AG04450 (cell line): Measurements from ENCODE around the gene RANBP17. TPM values are rescaled to one million over a fixed set of nuclear protein-coding genes. Genes with fewer than 3 reads are reported as not detected.
"Not testable (repeated sequence)": the region's sequence is repeated elsewhere in the genome, so short reads cannot be mapped to it uniquely, and the experiment has no call there.

Experiments
- CTCF ChIA-PET: fragments of 300-600, 350-600 bp; formaldehyde crosslinking; extraction: SDS; loops from one replicate; lab custom pipeline; 2022; ENCODE audit warnings: antibody characterized with exemption, inconsistent platforms; lab: Charles Lee
- POLR2A ChIA-PET: fragments of 350-600 bp; formaldehyde crosslinking; extraction: SDS; loops from one replicate; lab custom pipeline; 2021; ENCODE audit warnings: antibody characterized with exemption, inconsistent platforms; lab: Yijun Ruan, JAX
- DNase-seq: peaks from one replicate; pipeline ENCODE4 v3.0.0-alpha.2; 2011; ENCODE audit warnings: low read depth, low spot score
- H3K27ac ChIP-seq: one replicate; pipeline ENCODE4 v1.5.1; 2012; ENCODE audit warnings: low read depth, low read length, control low read depth
- H3K27me3 ChIP-seq: one replicate; pipeline ENCODE4 v1.6.0; 2012; ENCODE audit warnings: low read length; ENCODE audit not compliant: control insufficient read depth, insufficient read depth
- H3K4me3 ChIP-seq: 2 replicates; pipeline ENCODE4 v1.5.1; 2011; ENCODE audit warnings: mild to moderate bottlenecking, low read depth, low read length, control low read depth
- H3K9me3 ChIP-seq: 2 replicates; pipeline ENCODE4 v1.5.1; 2012; ENCODE audit warnings: low read length; ENCODE audit not compliant: control insufficient read depth, insufficient read depth
- CTCF ChIP-seq: IDR thresholded peaks from 2 replicates; pipeline ENCODE4 v1.5.1; 2011; ENCODE audit warnings: low read depth, low read length, control low read depth, inconsistent platforms
- polyA plus RNA-seq: library from polyadenylated mRNA; depleted of rRNA; stranded (reverse); fragments of >200 nt; gene quantifications from 2 replicates; pipeline ENCODE4 v1.2.3, GENCODE V29; 2011

Gene RANBP17
- polyA plus RNA-seq, 1 experiment, result 11.6 TPM

DNA sequence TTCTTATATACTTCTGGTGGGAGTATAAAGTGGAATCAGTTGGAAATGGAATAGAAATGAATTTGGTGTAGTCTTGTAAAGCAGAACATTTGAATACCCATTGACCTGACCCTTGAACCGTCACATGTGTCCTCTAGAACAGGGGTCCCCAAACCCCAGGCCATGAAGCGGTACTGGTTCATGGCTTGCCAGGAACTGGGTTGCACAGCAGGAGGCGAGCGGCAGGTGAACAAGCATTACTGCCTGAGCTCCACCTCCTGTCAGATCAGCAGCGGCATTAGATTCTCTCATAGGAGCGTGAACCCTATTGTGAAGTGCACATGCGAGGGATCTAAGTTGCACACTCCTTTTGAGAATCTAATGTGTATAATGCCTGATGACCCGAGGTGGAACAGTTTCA is 80.0 kb downstream of the RANBP17 start:
- ChIA-PET POLR2A (no interaction called here), CTCF (no interaction called here)
- H3K27ac ChIP-seq, result no peak overlapping the region
- H3K27me3 ChIP-seq, result no peaks in the 10 kb centered on the region
- DNase-seq, result no peak
- H3K9me3 ChIP-seq, result 0 out of 2 replicates have a peak, but pooled peaks cover 3% of the 10 kb centered on the region
- no peak for TF ChIP-seq CTCF
- no peak overlapping the region for H3K4me3 ChIP-seq

DNA sequence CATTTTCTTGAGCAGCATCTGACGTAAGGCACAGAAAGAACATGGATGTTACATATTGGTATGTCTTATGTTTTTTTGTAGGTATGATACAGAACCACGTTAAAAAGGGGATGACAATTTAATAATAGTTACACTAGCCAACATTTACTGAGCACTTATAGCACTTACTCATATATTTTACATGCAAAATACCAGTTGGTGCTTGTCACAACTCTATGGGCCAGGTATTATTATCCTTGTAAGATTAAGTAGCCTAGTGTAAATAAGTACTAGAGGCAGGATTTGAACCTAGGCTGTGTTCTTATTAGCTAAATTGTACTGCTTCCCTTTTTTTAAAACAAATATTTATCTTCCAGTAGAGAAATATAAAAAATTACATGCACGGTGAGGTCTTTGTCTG is 83.5 kb downstream of the RANBP17 start:
- Histone ChIP-seq H3K27me3 (no peaks in the 10 kb centered on the region), H3K4me3 (no peak overlapping the region), H3K27ac (no peak overlapping the region), H3K9me3 (no peaks in the 10 kb centered on the region)
- no peak for TF ChIP-seq CTCF
- ChIA-PET CTCF (no interaction called here), POLR2A (no interaction called here)
- DNase-seq, result no peak

DNA sequence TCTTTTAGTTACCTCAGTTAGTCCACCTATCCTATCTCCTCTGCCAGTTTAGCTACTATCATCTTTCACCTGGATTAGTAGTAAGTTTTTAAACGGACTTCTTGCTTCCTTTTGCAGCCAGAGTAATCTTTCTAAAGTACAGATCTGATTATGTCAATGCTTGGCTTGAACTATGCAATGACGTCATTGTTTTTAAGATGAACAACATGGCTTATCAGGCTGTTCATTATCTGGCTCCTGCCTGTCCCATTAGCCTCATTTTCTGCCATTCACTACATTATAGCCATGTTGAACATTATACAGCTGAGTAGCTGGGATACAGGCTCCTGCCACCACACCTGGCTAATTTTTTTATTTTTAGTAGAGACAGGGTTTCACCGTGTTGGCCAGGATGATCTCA is 98.7 kb downstream of the RANBP17 start:
- POLR2A ChIA-PET, result no interaction called here
- H3K27me3 ChIP-seq, result no peaks in the 10 kb centered on the region
- no peak for DNase-seq
- CTCF ChIA-PET, result no interaction called here
- H3K27ac ChIP-seq, result no peak overlapping the region
- no peak overlapping the region for H3K4me3 ChIP-seq
- TF ChIP-seq CTCF, result no peak
- no peaks in the 10 kb centered on the region for H3K9me3 ChIP-seq

GRCh38 chr5:170963521-170963920 is 101.7 kb downstream of the RANBP17 start:
- Histone ChIP-seq H3K27me3 (no peaks in the 10 kb centered on the region), H3K4me3 (no peak overlapping the region), H3K9me3 (no peaks in the 10 kb centered on the region), H3K27ac (no peak overlapping the region)
- ChIA-PET CTCF (no interaction called here), POLR2A (interaction anchor here (0.7 kb wide), 1 partner anchor 191 kb away, joined by 3 read pairs; no protein-coding TSS in a partner anchor)
- DNase-seq, result no peak
- no peak for TF ChIP-seq CTCF

DNA sequence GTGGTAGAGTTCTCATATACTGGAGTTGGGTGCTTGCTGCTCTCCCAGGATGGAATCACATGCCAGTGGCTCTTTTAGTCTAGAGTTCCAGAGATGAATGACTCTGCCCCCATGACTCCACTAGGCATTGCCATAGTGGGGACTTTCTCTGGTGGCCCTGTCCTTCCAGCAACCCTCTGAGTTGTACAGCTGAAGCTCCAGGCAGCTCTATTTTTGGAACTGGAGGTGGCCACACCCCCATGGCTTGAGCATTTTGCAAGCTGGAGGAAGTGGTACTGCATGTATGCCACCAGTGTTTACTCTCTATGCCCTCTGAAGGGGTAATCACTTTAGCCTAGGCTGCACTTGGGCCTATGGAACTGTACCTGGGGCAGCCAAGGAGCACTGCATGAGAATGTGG is 112.6 kb downstream of the RANBP17 start:
- H3K27me3 ChIP-seq, result no peaks in the 10 kb centered on the region
- no peak for DNase-seq
- ChIA-PET POLR2A (no interaction called here), CTCF (no interaction called here)
- H3K4me3 ChIP-seq, result no peak overlapping the region
- TF ChIP-seq CTCF, result no peak
- no peak overlapping the region for H3K27ac ChIP-seq
- H3K9me3 ChIP-seq, result no peaks in the 10 kb centered on the region

DNA sequence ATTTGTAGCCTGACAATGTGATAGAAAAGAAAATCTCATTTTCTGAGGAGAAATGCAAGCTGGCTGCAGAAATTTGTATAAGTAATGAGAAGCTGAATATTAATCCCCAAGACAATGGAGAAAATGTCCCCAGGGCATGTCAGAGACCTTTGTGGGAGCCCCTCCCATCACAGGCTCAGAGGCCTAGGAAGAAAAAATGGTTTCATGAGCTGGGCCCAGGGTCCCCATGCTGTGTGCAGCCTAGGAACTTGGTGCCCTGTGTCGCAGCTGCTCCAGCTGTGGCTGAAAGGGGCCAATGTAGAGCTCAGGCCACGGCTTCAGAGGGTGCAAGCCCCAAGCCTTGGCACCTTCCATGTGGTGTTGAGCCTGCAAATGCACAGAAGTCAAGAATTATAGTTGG is 118.4 kb downstream of the RANBP17 start:
- DNase-seq, POLR2A ChIA-PET, H3K27me3 ChIP-seq, H3K9me3 ChIP-seq, CTCF ChIA-PET, H3K4me3 ChIP-seq, H3K27ac ChIP-seq: not testable (repeated sequence)
